ENCODE measurements around the gene RPP14. TPM values are rescaled to one million over a fixed set of nuclear protein-coding genes. Genes with fewer than 3 reads are reported as not detected.

The RPP14 gene
- total and polyA plus RNA-seq, 10 of the 15 experiments (the other 5 are each of a cell fraction or from before 2014, with no cell fraction given) = 9.1 to 21.2 (median 12.7) TPM

DNA sequence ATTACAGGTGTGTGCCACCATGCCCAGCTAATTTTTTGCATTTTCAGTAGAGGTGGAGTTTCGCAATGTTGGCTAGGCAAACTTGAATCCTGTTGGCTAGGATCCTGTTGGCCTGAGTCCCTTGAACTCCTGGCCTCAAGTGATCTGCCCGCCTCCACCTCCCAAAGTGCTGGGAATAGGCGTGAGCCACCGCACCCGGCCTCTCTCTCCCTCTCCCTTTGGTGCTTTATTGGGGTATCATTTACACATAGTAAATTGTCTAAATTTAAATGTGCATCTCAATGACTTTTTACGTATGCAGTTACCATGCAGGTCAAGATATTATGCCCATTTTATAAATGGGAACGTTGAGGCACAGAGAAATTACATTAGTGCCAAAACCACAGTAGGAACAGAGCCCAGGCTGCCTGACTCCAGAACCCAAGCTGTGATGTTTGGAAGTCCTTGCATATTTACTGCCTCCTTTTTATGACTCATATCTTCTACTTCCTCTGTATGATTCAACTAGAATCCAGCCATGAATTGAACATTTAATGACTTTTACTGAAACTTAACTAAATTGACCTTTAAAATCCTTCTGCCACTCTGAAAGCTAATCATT, 34.0 kb upstream of the RPP14 start:
- H3K4me3 ChIP-seq = no peak overlapping the region
- no peaks in the 10 kb centered on the region for H4K20me1 ChIP-seq (ENCODE audit: control insufficient read depth, insufficient read depth)
- FAIRE-seq = no peak
- 70% methylated on average over 7 of the region's 7 CpGs for WGBS (ENCODE audit: insufficient coverage, insufficient replicate concordance, low lambda C conversion rate, missing lambda C conversion rate)
- no peak overlapping the region for H2AFZ ChIP-seq (ENCODE audit: control insufficient read depth, low read depth, low read length)
- RAD21 ChIA-PET (ENCODE audit: unreplicated experiment) = no interaction called here
- TF ChIP-seq RAD21 (IDR thresholded peaks at IDR 0.05; ENCODE audit: insufficient read depth, low read depth, low read length) (no peak), NRF1 (conservative IDR thresholded peaks at IDR 0.05; ENCODE audit: low read depth, low read length) (no peak), TCF3 (IDR thresholded peaks at IDR 0.05; ENCODE audit: borderline replicate concordance, insufficient read depth, low read depth, low read length) (no peak), STAT1 (conservative IDR thresholded peaks at IDR 0.05) (no peak), NFYA (IDR thresholded peaks at IDR 0.05; ENCODE audit: borderline replicate concordance, low read depth, low read length) (no peak), TCF12 (IDR thresholded peaks at IDR 0.05; ENCODE audit: low read depth, low read length) (no peak), TCF7 (IDR thresholded peaks at IDR 0.05; ENCODE audit: borderline replicate concordance) (no peak)
- TF ChIP-seq, protein P1, sequence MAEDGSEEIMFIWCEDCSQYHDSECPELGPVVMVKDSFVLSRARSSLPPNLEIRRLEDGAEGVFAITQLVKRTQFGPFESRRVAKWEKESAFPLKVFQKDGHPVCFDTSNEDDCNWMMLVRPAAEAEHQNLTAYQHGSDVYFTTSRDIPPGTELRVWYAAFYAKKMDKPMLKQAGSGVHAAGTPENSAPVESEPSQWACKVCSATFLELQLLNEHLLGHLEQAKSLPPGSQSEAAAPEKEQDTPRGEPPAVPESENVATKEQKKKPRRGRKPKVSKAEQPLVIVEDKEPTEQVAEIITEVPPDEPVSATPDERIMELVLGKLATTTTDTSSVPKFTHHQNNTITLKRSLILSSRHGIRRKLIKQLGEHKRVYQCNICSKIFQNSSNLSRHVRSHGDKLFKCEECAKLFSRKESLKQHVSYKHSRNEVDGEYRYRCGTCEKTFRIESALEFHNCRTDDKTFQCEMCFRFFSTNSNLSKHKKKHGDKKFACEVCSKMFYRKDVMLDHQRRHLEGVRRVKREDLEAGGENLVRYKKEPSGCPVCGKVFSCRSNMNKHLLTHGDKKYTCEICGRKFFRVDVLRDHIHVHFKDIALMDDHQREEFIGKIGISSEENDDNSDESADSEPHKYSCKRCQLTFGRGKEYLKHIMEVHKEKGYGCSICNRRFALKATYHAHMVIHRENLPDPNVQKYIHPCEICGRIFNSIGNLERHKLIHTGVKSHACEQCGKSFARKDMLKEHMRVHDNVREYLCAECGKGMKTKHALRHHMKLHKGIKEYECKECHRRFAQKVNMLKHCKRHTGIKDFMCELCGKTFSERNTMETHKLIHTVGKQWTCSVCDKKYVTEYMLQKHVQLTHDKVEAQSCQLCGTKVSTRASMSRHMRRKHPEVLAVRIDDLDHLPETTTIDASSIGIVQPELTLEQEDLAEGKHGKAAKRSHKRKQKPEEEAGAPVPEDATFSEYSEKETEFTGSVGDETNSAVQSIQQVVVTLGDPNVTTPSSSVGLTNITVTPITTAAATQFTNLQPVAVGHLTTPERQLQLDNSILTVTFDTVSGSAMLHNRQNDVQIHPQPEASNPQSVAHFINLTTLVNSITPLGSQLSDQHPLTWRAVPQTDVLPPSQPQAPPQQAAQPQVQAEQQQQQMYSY (CRISPR knock-in tag; IDR thresholded peaks at IDR 0.05) = no peak
- no peak for DNase-seq (ENCODE audit: low read depth, low spot score)
- ATAC-seq = no peak
- H3K9ac ChIP-seq (ENCODE audit: control insufficient read depth, insufficient read depth, low read length) = no peak overlapping the region
- CTCF ChIA-PET = interaction anchor here (0.7 to 1.6 kb wide), 4 partner anchors 12 to 331 kb away, joined by 3 to 4 read pairs (median 4); no protein-coding TSS in a partner anchor
- no peaks in the 10 kb centered on the region for H3K27me3 ChIP-seq (replicated peaks in 1 of 2; ENCODE audit: control insufficient read depth in 2 of 2, insufficient read depth in 2 of 2, low read length in 1 of 2)
- SMC1A ChIA-PET (ENCODE audit: uncharacterized antibody, unreplicated experiment) = interaction anchor here (1.0 to 3.7 kb wide), 5 partner anchors 9 to 83 kb away, joined by 3 to 14 read pairs (median 3); no protein-coding TSS in a partner anchor
- no peak overlapping the region for H3K27ac ChIP-seq (ENCODE audit: control insufficient read depth, insufficient read depth)
- no TSS peak for BruUV-seq (replicated peaks)
- intact Hi-C loops (cut with micrococcal nuclease; ENCODE audit: unreplicated experiment) = no loop called here
- POLR2A ChIA-PET = interaction anchor here (0.6 to 1.3 kb wide), 3 partner anchors 35 to 179 kb away, joined by 3 to 6 read pairs (median 3); partner anchors contain the start of gene HTD2
- in situ Hi-C loops (cut with MboI) = no loop called here
- H3K4me2 ChIP-seq (ENCODE audit: control insufficient read depth, insufficient read depth) = no peak overlapping the region
- H3K9me3 ChIP-seq (replicated peaks; ENCODE audit: control insufficient read depth, insufficient read depth, low read length) = no peaks in the 10 kb centered on the region
- H3K79me2 ChIP-seq (ENCODE audit: control insufficient read depth, insufficient read depth, low read length) = no peaks in the 10 kb centered on the region
- H3K4me1 ChIP-seq (ENCODE audit: control insufficient read depth, insufficient read depth, low read length) = no peaks in the 10 kb centered on the region
- H3K36me3 ChIP-seq (ENCODE audit: control insufficient read depth in 2 of 2, insufficient read depth in 2 of 2, low read length in 1 of 2) = peaks cover 0 to 6% of the 10 kb centered on the region in 2 experiments; a peak in 3 of 4 replicates

All from GM12878 (cell line).